HG03064 (cell line): ENCODE data around the gene DCAF11.

ENCODE experiments used
- ATAC-seq: cut with Tn5 transposase; IDR thresholded peaks from one replicate; pipeline ENCODE4 v1.9.1; 2021; ENCODE audit warnings: low read depth; ENCODE audit not compliant: unreplicated experiment

DCAF11 gene

DNA sequence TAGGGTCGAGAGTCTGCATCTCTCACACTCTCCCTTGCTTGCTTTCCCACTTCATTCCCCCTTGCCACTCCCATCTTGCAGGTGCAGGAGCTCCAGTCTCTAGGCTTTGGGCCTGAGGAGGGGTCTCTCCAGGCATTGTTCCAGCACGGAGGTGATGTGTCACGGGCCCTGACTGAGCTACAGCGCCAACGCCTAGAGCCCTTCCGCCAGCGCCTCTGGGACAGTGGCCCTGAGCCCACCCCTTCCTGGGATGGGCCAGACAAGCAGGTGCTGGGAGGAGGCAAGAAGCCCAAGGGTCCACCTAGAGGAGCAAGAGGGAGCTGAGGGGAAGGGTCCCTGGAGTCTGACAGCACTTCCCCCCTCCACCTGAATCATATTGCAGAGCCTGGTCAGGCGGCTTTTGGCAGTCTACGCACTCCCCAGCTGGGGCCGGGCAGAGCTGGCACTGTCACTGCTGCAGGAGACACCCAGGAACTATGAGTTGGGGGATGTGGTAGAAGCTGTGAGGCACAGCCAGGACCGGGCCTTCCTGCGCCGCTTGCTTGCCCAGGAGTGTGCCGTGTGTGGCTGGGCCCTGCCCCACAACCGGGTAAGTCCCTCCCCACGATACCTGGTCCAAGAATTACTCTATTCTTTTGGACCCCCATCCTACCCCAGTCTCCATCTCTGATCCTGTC lies 37.0 kb downstream of the DCAF11 start:
- ATAC-seq = no peak

DNA sequence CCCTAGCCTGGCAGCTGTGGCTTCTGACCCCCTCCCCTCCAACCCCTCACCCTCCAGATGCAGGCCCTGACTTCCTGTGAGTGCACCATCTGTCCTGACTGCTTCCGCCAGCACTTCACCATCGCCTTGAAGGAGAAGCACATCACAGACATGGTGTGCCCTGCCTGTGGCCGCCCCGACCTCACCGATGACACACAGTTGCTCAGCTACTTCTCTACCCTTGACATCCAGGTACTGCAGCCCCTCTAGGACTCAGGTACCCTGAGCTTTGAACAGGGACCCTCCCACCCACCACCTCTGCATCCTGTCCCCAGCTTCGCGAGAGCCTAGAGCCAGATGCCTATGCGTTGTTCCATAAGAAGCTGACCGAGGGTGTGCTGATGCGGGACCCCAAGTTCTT lies 40.5 kb downstream of the DCAF11 start:
- no peak for ATAC-seq

DNA sequence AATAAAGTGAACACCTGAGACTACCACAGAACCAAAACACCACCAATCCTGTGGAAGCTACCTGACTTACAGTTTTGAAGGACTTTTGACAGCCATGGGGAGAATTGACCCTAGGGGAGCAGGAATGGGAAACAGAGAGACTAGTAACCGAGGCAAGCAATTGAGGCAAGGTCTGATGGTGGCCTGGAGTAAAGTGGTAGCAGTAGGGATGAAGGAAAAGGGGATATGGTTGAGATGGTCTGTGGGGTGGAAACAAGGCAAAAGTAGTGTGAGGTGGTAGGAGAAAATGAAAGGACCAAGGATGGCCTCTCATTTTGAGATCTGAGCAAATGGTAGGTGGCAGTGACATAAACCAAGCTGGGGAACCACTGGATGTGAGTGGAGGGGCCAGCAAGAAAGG lies 42.3 kb downstream of the DCAF11 start:
- no peak for ATAC-seq

DNA sequence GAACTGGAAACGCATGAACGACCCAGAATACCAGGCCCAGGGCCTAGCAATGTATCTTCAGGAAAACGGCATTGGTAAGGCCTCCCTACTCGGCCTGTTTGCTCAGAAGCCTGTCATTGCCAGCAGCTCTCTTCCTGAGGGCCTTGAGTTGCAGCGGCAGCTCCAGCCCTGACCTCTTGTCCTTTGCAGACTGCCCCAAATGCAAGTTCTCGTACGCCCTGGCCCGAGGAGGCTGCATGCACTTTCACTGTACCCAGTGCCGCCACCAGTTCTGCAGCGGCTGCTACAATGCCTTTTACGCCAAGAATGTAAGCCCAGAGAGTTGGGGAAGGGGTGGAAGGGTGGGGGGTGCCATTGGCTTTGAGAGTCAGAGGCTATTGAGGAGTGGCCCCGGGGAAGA lies 42.8 kb downstream of the DCAF11 start:
- ATAC-seq = no peak

- ATAC-seq = no peak
Observed at GRCh38 chr14:24159777-24160498, 45.4 kb downstream of the DCAF11 start.

- no peak for ATAC-seq
Observed at GRCh38 chr14:24160499-24160849, 45.9 kb downstream of the DCAF11 start.

DNA sequence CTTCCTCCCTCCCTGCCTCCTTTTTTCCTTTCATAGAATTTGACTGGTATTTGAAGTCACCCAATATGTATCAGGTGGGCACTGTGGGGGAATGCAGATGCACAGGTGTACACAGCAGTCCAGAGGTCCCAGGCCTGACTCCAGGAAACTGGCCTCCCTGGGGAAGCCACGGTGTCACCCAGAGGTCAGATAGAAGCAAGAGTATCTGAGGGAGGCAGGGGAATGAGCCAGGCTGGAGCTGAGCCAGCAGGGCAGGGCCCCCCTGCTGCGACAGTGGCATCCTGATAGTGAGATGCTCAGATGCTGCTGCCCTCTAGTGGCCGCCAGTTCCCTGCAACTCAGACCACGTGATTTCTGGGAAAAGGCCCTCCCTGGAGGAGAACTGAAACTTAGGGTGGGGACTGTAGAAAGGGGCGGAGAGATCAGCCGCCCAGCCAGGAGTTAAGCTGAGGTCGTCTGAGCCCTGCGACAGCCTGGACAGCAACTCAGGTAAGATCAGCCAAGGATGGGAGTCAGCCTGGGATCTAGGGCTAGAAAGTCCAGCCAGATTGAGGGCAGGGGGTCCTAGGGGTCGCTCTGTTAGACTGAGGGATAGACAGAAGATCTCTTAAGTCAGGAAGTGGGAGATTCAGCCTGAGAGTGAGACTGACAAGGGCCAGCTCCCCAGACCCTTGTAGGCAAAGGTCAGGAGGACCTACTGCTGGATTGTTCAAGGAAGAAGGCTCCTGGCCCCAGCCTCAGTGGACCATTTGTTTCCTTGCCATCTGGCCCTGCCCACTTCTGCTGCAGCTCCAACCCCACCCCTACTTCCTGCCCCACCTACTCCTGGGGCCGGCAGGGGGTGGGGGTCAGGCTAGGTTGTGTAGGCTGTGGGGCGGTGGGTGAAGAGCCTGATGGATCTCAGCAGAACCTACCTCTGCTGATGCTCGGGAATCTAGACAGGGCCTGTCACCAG lies 46.5 kb downstream of the DCAF11 start, which contains the start of gene IRF9:
IRF9 (plus strand) TSS at position 416 of the 955 bp plus-strand sequence. CDS start 880 bp downstream, outside the sequence.
- ATAC-seq = peak; percentile 68

- ATAC-seq = no peak
Observed at GRCh38 chr14:24162093-24162492, 47.5 kb downstream of the DCAF11 start.

DNA sequence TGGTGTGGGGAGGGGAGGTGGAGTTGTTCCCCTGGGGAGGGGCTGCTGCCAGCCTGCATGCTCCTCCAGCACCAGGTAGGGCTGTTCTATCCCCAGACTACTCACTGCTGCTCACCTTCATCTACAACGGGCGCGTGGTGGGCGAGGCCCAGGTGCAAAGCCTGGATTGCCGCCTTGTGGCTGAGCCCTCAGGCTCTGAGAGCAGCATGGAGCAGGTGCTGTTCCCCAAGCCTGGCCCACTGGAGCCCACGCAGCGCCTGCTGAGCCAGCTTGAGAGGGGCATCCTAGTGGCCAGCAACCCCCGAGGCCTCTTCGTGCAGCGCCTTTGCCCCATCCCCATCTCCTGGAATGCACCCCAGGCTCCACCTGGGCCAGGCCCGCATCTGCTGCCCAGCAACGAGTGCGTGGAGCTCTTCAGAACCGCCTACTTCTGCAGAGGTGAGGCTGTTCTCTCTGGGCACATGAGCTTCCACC lies 50.0 kb downstream of the DCAF11 start:
- ATAC-seq = no peak

- ATAC-seq = no peak
Observed at GRCh38 chr14:24165785-24166184, 51.2 kb downstream of the DCAF11 start.

DNA sequence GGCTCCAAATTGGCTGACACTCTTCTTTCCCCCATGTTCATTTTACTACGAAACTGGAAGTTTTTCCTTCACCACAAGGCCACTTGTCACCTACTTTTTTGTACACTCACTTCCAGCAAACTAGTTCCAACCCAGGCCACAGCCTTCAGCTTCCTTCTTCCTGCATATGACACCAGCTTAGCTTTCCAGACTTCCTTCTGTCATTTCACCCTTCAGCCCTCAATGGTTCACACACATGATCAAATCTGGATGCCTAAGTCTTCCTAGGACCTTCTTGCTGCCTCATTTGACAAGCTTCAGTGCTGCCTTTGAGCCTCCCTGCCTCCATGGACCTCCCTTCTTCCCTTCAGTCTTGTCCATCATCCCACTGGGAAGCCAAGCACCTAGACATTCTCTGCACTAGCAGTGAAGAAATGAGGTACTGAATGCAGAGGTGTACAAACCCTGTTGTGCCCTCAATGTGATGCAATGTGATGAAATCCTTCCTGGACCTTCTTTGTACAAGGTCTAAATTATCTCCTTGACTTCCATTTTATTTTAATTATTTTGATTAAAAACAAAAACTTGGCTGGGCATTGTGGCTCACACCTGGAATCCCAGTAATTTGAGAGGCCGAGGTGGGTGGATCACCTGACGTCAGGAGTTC lies 53.0 kb downstream of the DCAF11 start:
- ATAC-seq = no peak

- peak; percentile 86 for ATAC-seq
Observed at GRCh38 chr14:24171422-24172260, 57.1 kb downstream of the DCAF11 start, which contains the start of gene REC8. TSS of gene REC8 (plus strand) at chr14:24172080. CDS start at chr14:24172553, 473 bp downstream.

GRCh38 chr14:24172261-24172860 lies 57.8 kb downstream of the DCAF11 start:
- ATAC-seq = no peak

GRCh38 chr14:24172871-24173281 lies 58.3 kb downstream of the DCAF11 start:
- ATAC-seq = no peak
